Dedifferentiated amniotic fluid mesenchymal stem cell (primary cell): Measurements from ENCODE around the gene SHISA6.

Source experiments
- DNase-seq: peaks from one replicate; pipeline ENCODE4 v3.0.0-alpha.2; 2016; ENCODE audit errors: extremely low spot score

SHISA6 gene

DNA sequence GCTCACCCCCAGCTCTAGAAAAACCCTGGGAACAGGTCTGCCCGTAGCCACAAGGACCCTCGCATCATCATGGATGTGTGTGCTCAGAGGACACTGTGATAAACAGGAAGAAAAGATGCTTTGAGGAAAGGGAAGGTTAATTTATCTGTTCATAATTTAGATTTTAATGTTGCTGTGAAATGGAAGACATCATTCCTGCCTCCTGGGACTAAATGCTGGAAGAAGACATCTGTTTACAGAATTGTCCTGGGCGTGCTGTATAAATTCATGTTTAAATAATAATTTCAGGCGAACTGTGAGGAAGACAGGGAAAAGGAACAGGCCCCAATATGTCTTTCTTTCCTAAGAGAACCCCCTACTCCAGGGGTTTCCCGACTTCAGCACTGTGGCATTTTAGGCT, 112.6 kb downstream of the SHISA6 start:
- DNase-seq: no peak

DNA sequence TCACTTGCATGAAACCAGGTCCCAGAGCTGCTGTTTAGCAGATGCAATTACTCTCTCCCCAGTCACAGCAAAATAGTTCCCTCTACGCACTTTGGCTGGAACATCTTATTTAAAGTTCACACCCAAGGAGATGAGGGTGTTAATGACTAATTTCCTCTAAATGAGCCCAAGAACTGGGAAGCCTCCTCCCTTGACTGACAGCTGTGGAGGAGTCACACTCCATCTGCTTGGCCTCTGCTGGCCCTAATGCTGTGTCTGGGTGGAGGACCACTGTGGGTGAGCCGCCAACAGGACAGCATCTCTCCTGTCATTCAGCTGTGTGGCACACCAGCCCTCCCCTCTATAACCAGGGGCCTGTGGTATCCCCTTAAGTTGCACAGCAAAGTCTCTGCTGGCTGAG, 115.4 kb downstream of the SHISA6 start:
- no peak for DNase-seq

DNA sequence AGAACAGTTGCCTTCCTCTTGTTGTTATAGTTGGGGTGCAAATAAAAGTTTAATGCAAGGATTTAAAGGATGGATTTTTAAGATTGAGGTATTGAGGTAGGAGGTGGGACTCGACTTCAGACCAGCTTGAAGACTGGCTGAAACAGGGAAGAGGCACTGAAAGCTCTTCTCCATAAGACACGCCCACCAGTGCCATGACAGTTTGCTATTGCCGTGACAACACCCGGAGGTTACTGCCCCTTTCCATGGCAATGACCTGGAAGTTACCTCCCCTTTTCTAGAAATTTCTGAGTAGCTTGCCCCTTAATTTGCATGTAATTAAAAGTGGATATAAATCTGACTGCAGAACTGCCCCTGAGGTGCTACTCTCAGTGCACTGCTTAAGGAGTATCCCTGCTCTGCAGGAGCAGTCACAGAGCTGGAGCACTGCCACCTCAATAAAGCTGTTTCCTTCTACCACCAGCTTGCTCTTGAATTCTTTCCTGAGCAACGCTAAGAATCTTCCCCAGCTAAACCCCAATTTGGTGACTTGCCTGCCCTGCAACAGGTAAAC, 122.6 kb downstream of the SHISA6 start:
- no peak for DNase-seq

DNA sequence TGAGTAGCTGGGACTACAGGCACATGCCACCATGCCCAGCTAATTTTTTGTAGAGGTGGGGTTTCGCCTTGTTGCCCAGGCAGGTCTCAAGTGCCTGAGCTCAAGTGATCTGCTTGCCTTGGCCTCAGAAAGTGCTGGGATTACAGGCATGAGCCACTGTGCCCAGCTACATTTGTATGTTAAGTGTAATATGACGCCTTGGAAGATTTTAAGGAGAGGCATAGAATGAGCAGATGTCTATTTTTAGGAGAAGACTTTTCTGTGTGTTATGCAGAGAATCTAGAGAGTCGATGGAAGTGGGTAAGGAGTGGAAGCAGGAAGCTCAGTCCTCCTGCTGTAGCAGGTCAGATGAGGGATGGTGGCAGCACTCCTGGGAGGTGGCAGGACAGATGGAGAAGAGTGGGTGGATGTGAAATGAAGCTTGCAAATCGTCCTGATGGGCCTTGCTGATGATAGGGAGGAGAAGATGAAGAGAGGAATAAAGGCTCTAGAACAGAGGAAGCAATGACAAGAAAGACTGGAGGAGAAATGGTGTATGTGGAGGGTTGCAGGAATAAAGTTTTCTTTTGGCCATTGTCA, 125.3 kb downstream of the SHISA6 start:
- DNase-seq: no peak

DNA sequence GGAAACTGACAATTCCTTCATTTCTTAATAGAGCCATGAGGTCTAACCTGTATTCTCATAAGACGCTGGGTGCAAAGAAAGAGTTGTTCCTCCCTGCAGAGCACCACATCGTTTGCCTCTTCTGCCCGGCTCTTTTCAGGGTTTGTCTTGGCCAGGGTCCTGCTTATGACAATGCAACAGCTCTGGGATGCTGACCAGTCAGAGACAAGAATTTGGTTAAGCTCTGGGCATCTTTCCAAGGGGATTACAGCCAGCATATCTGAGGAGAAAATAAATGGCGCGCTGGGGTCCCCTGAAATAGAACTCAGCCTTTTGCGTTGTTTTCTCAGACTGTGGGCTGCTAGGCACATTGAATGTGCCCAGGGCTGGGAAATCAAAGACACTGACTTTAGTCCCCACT, 128.6 kb downstream of the SHISA6 start:
- no peak for DNase-seq

DNA sequence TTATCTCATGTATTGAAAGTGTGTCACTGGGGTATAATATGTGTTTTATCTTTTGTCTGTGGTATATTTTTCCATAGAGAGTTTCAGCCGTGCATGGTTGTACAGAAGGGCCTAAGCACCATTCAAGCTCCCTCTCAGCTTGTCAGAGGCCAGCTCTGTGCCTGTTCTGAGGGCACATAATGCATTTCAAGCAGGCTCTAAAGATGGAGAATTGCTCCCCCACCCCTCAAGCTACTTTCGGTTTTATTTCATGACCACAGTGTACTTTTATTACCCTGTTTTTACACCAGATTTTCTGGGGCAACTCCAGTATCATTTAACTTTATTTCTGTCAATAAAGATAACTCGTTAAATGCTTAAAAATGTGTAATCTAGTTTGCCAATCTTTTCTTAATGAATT, 131.7 kb downstream of the SHISA6 start:
- no peak for DNase-seq

DNA sequence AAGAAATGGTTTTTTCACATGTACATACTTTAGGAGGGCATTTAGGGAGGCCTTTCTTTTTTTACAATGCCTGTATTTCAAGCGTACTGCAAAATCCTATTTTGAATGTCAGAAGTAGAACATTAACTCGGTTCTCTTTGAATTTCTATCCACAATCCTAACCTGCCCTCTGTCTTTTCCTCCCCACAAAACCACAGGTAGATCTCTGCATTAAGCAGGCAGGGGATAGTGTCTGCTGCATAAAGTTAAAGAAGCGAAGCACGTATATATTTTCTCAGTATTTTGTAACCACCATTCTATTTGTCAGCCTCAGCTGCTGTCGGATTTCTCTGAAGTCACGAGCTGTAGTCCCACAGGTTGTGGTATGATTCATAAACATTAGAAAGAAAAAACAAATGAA, 137.5 kb downstream of the SHISA6 start:
- DNase-seq: no peak

DNA sequence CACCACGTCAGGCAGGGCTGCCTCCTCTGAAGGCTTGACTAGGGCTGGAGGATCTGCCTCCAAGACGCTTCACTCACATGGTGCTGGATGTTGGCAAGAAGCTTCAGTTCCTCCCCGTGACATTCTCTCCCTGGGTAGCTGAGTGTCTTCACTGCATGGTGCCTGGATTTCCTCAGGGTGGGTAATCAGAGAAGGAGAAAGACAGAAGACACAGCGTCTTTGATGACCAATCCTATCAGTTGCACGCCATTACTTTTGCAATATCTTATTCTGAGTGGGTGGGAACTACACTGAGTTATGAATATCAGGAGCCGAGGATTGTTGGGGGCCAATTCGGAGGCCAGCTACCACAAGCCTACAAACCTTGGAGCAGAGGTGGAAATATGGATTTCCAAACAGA, 139.7 kb downstream of the SHISA6 start:
- no peak for DNase-seq

DNA sequence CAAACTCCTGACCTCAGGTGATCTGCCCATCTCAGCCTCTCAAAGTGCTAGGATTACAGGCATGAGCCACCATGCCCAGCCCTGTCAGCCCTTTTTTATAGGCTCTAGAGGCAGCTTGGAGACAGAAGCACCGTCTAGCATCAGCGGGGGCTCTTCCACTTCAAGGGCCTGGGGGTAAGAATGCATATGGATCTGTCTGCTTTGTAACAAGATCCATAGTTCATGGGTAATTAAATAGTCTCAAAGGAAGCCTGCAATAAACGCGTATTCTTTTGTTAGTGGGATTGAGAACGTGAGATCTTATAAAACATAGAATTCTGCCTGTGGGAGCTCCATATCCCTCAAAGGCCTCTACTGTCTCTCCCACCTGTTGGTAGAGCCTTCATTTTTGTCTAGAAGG, 142.1 kb downstream of the SHISA6 start:
- no peak for DNase-seq

DNA sequence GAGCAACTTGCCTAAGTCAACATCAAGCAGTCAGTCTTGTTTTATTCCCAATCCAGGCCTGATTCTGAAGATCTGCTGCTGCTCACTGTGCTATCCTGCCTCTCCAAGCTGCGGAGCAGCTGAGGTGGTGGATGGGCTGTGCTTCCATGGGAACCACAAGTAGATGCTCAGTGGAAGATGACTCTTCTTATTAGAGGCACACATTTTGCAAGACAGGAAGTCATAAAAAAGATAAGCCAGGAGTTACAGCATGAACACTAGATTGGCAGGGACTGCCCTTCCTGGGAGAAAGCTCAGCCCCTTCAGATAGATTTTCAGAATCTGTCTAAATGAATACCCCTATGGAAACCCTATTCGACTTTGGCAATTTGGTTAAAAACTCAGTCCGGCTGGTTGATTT, 143.1 kb downstream of the SHISA6 start:
- DNase-seq: no peak

DNA sequence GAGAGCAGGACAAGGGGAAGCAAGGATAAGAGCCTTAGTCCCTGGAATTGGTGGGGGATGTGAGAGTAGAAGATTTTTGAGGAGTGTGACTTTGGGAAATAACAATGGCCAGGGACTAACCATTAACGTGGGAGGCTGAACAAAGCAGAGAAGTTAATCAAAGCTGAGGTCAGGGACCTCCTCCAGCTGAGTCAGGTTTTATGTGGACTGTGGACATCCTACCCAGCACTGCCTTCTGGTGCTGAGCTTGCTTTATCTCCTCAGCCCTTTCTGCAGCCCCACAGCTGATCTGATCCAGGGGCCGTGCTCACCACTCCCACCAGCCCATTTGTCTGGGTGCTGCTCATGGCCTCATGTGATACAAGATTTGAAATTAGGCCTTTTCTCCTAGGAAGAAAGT, 146.6 kb downstream of the SHISA6 start:
- DNase-seq: no peak

DNA sequence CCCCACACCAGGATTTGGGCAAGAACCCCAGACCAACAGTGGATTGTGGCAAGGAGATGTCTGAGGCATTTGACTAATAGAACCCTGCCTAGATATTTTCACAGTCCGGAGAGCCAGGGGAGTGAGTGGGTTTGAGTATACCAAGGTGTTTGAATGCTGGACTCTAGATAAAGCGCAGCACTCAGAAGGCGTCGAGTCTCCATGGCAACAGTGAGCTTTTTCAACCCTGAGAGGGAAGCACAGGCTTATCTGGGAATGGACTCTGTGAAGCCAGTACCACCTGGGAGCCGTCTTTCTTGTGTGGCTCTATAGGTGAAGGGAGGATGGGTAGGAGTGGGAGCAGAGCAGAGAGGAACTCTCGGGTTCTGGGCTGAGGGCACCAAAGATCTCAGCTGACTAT, 147.0 kb downstream of the SHISA6 start:
- DNase-seq: no peak

DNA sequence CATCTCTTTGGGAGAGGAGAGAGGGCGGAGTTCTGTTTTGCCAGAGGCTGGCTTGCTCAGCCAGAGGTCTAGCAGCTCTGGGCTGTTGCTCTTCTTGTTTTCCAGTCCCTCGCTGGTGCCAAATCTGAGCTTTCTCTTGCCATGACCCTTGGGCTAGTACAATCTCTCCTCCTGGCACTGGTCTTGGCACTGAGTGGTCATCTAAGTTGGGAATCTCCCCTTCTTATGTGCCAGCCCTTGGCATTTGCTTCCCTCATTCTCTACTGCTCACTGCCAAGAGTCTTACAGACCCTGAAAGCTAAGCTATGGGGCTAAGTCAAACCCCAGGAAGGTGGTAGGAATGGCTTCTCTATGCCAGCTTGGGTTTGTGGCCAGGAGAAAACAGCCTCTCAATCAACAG, 148.6 kb downstream of the SHISA6 start:
- DNase-seq: no peak

DNA sequence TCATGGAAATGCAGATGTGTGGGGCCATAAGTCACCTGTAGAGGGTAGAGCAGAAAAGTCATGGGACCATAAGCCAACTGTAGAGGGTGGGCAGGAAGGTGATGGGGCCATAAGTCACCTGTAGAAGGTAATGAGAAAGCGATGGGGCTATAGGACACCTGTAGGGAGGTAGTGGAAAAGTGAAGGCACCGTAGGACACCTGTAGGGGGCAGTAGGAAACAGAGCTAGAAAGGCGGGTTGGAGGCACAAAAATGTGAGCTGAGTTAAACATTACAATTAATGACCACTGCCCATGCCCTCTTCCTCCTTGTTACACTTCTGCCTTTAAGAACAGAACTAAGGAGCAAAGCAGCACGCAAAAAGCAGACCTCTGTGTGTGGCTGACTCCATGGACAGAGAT, 150.1 kb downstream of the SHISA6 start:
- DNase-seq: no peak

DNA sequence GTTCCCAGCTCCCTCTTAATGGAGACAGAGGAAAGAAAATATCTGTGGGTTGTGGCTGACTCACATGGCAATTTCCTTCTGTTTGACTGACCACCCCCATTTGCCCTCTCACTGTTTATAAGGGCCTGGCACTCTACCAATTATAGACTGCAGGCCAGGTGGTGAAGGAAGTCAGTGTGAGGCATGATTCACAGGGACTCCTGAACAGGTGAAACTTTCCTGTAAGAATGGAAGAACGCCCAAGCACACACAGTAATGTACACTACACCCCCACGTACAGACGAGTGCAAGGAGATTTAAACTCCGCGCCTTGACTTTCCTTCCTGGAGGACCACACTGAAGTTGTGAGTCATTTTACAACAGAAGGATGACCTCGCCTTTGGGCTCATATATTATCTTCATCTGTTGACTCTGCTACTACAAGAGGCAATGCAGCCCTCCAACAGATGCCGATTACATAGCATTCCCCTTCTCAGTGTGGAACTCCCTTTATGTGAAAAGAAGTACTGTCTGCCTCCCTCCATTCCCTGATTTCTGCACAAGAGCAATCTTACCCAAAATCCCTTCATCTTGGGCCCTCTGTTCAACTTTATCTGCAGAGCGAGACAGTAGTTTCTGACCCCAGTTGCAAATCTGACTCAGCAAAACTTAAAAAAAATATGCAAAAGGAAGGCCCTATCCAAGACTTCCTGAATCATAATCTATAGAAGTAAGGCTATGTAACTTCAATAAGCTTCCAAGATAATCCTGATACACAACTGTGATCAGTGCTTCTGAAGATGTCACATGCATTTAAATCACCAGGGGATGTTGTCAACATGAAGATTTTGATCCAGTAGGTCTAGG, 163.6 kb downstream of the SHISA6 start:
- DNase-seq: no peak

DNA sequence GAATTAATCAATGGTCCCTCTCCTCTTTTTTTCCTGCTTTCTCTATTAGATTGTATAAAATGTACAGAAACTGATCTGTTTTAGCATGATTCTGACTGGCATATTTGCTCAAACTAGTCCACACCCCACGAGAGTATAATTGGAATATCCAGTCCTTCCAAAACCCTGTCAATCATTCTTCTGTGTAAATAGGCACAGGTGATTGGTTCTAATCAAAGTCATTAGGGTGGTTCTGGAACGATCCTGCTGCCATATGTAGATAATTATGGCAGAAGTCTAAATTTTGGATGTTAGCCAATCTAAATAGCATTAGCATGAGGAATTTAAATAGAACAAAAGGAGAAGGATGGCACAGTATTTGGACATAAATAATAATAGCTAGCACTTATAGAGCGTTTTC, 165.7 kb downstream of the SHISA6 start:
- no peak for DNase-seq

DNA sequence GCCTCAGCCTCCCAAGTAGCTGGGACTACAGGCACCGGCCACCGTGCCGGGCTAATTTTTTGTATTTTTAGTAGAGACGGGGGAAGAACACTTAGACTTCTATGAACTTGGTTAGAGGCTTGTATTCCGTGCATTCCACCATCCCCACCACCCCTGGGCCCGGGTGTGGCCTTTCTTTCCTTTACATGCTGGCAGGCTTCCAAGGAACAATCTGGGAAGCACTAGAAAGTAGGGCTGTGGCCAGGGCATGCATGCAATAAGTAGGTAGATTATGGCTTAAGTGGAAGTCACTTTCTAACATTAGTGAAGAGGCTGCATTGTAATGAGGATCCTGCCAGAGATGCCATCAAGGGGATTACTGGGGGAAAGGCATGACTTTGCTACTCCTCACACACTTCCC, 171.6 kb downstream of the SHISA6 start:
- no peak for DNase-seq

DNA sequence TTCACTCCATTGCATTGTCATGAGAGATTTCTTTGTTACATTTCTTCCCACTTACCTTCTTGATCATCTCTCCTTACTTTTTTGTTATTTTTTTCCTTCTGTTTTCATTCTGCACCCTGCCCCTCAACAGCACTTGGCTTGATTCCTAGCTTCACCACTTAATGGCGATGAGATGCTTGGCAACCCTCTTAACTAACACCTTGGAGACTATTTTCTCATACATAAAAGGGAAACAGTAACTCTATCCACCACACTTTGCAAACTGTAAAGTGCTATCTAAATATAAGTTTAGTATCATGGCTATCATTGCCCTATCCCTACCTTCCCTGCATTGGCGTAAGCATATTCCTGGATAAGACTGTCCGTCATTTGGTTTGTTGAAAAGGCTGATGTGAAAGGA, 177.3 kb downstream of the SHISA6 start:
- no peak for DNase-seq

DNA sequence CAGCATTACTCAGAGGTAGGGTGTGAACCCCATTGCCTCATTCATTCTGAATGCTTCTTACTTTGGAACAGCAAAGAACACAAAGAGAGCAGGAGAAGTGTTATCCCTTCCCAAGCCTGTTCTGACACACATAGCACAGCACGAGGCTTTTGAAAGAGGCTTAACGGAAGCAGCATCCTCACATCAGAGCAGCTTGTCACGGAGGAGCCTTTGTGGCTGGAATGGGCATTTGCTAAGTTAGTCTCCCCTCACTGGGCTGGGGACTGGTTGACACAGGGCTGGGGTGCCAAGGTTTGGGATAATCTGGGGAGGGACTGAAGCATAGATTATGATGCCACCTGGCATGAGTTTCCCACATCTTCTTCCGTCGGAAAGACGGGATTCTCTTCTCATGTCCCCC, 189.7 kb downstream of the SHISA6 start:
- no peak for DNase-seq

DNA sequence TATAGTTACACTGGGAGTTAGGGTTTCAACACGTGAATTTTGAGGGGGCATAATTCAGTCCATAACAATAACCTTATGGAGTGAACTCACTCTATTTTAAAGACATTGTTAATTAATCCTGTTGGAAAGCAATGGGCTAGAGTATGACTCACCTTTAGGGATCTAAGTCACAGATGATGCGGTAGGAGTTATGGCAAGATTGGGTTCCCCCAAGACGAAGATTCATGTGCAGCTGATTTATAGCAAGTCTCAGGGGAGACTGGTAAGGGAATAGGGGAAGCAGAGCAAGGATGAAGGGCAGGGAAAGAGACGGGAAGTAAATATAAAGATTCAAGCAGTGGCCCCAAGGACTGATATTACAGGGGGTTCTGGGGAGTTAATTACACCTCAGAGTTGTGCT, 197.7 kb downstream of the SHISA6 start:
- no peak for DNase-seq

DNA sequence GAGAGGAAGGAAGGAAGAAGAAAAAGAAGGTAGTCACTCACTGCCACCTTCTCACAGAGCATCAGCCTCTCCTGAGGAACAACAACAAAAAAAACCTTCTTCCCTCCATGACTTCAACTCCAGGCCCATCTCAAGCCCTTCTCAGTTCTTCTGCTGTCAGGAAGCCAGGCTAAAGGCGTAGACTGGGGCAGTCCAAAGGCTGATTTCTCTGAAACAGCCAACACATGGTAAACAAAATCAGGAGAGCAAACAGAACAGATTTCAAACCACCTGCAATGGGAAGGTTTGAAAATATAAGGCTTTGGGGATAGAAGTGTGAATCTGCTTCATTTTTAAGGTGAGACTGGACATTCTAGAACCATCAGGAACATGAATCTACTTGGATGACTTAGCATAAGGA, 200.0 kb downstream of the SHISA6 start:
- DNase-seq: no peak

DNA sequence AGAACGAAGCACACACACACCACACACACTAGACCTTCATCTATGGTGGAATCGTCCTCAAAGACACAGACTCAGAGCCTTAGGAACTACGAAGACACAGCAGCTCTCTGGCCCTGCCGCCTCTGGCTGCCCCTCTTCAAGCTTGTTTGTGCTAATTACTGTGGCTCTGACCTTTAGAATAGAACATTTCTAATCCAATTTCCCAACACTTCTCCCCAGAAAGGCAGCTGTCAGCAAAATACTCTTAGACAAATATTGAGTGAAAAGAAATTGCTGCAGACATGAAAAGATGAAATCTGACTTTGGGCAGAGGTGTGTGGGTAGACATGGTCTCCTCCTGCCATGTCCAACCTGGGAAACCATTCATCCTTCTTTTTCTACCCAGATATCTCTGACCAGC, 205.3 kb downstream of the SHISA6 start:
- no peak for DNase-seq

DNA sequence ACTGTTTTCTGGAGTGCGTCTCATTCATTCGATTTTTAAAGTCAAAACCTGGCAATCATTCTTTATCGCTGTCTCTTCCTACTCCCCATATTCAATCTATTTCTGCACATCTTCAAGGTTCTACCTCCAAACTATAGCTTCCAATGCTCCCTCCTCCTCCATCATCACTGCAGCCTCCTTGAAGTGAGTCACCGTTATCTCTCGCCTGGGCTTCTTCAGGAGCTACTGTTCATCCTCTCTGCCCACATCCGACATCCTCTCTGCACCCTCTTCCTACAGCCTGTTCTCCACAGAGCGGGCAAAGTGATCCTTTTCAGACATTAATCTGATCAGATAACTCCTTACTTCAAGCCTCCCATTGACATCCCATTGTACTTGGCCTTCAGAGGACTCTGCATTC, 213.1 kb downstream of the SHISA6 start:
- no peak for DNase-seq

DNA sequence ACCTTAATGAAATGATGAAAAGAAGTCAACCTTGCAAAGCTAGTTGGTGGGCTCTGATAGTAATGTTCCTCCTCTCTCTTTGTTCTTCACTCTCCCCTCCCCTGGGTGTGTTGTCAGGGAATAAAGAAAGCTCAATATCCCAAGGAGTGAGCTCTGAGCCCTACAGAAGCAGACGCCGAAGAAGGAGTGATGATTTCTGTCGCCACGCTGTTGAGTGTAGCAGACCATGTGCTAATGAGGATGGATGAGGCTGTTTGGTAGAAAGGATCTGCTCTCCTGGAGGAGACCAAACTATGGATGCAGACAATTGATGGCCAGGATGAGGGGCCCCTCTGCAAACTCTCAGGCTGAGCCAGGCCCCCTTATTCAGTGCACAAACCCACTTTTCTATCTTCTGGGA, 217.3 kb downstream of the SHISA6 start:
- no peak for DNase-seq
